ENCODE data around the gene RHOXF1. TPM values are rescaled to one million over a fixed set of nuclear protein-coding genes. Genes with fewer than 3 reads are reported as not detected.
"Not testable (repeated sequence)": the region's sequence is repeated elsewhere in the genome, so short reads cannot be mapped to it uniquely, and the experiment has no call there.

The RHOXF1 gene
- total RNA-seq, 1 donor from 2014 or later: 0.29 TPM

DNA sequence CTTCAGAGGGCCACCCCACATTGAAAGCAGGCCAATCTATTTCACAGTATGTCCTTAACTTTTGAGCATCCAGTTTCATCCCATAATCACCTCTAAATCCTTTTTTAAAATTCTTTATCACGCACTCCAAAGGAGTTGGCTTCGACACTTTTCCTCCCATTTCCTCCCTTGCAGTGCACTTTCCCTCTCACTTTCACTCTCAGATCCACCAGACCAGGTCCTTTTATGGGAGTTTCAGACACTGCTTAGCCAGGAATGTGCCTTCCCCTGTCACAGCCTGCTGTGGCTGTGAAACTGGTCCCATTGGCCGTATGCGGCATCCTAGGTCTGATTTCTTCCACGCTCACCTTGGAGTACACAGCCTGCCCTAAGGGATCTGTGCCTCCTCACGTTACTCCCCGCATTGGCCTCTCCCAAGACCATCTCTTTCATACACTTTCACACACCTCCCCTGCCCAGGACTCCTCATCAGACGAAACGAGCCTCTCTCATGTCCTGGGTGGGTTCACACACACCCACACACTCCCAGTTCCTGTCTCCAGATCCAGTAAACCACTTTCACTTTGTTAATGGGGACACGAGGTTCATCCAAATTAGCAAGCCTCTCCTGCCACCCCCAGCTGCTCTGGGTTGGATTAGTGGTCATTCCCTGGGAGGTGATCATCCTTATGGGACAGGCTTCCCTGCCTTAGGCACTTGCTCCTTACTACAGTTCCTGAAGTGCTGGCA is 28.3 kb downstream of the RHOXF1 start:
- intact Hi-C loops (cut with micrococcal nuclease): no loop called here

DNA sequence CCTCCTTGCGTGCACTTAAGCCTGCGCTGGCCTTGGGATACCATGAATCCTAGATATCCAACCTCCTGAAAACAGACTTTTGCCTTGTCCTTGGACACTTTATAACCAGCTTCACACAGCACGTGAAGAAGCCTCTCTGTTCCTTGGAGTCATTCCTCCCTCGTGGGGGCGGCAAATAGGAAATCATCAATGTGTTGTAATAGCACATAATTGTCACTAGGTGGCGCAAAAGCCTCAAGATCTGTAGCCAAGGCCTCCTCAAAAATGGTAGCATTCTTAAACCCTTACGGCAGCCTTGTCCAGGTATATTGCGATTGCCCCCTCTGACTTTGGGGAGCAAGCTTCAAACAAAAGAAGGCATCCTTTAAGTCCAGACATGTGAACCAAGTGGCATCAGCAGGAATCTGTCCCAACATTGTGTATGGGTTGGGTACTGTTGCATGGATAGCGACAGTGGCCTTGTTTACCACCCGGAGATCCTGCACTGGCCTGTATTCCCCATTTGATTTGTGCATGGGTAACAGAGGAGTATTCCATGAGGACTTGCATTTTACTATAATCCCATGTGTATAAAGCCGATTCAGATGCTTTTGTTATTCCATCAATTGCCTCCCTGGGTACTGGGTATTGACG is 30.0 kb downstream of the RHOXF1 start:
- intact Hi-C loops (cut with micrococcal nuclease): not testable (repeated sequence)

DNA sequence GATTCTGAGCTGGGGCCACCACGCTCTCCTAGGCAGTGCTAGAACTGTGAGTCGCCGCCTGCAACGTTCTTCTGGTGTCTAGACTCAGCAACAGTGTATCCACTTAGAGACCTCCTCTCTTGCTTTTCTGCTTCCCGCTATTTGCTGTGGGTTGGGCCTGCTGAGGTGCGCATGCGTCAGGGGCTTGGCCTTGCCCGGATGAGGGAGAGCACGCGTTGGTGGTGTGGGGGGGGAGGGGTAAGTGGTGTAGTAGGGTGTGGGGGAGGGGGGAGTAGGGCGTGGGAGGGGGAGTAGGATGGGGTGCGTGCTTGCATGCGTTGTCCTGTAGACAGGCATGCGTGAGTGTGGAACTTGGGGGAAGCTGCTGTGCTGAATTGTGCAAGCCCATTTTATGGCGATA is 38.1 kb downstream of the RHOXF1 start, which contains the start of gene RHOXF2B:
Gene RHOXF2B (minus strand): TSS at position 101 of the 400 bp plus-strand sequence. CDS start 138 bp downstream, outside the sequence.
- intact Hi-C loops (cut with micrococcal nuclease): not testable (repeated sequence)

DNA sequence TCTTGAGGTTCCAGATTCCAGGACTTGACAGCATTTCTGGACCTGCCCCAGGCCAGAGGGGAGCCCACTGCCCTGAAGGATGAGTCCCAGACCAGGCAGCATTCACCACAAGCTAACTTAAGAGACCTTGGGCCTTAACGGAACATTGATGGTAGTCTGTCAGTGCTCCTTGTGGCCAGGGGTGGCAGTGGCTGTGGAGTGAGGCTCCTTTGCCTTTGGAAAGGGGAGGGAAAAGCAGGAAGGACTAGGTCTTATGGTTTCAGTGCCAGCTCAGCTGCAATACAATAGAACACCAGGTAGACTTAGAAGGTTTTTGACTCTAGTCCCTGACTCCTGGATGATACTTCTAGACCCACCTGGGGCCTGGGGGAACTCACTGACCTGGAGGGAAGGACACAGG is 49.5 kb downstream of the RHOXF1 start:
- intact Hi-C loops (cut with micrococcal nuclease): not testable (repeated sequence)

Other genes with a start within 250 kb of the RHOXF1 start
- 29.1 and 30.7 TPM in 2 replicates for gene RNF113A, start 244.2 kb downstream of the RHOXF1 start, total RNA-seq
- 91.4 and 96.2 TPM in 2 replicates for gene NDUFA1, start 244.1 kb downstream of the RHOXF1 start, total RNA-seq
- gene AKAP14, start 220.0 kb downstream of the RHOXF1 start, total RNA-seq: not detected in 2 replicates
- gene NKAP, start 172.2 kb downstream of the RHOXF1 start, total RNA-seq: 10.5 and 10.6 TPM in 2 replicates
- gene RHOXF2B, start 38.2 kb downstream of the RHOXF1 start, total RNA-seq: not detected in 2 replicates
- gene RHOXF2, start 42.7 kb upstream of the RHOXF1 start, total RNA-seq: not detected in 2 replicates
- gene ZBTB33, start 134.9 kb upstream of the RHOXF1 start, total RNA-seq: 13.6 and 14.4 TPM in 2 replicates
- not detected in 2 replicates for gene TMEM255A, start 195.5 kb upstream of the RHOXF1 start, total RNA-seq
- not detected in 2 replicates for gene ATP1B4, start 246.2 kb upstream of the RHOXF1 start, total RNA-seq

Measured in T-helper 1 cell treated with Interleukin-12 subunit alpha and Interleukin-12 subunit beta and Interleukin-4 antibody, amounts not matched to agents 30 ng/mL and 1 ng/mL, for 36 hours (primary cell).